ENCODE measurements around the gene CAMK2N1.

GRCh38 chr1:20499718-20500117, 13.7 kb upstream of the CAMK2N1 start:
- no peak for TF ChIP-seq EZH2phosphoT487 (IDR thresholded peaks at IDR 0.05; ENCODE audit: low read depth)
- TF ChIP-seq, protein P1, sequence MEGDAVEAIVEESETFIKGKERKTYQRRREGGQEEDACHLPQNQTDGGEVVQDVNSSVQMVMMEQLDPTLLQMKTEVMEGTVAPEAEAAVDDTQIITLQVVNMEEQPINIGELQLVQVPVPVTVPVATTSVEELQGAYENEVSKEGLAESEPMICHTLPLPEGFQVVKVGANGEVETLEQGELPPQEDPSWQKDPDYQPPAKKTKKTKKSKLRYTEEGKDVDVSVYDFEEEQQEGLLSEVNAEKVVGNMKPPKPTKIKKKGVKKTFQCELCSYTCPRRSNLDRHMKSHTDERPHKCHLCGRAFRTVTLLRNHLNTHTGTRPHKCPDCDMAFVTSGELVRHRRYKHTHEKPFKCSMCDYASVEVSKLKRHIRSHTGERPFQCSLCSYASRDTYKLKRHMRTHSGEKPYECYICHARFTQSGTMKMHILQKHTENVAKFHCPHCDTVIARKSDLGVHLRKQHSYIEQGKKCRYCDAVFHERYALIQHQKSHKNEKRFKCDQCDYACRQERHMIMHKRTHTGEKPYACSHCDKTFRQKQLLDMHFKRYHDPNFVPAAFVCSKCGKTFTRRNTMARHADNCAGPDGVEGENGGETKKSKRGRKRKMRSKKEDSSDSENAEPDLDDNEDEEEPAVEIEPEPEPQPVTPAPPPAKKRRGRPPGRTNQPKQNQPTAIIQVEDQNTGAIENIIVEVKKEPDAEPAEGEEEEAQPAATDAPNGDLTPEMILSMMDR (IDR thresholded peaks at IDR 0.05; ENCODE audit: low read depth, low read length): no peak

All from OCI-LY3 (cell line).